Activated gamma-delta T cell treated with Interleukin-2 at 50 U/mL for 16 hours (primary cell): ENCODE data around the gene NOL9.

ENCODE experiments used
- DNase-seq: peaks from one replicate; pipeline ENCODE4 v3.0.0-alpha.2; 2020

The NOL9 gene

GRCh38 chr1:6588893-6589520 lies 34.7 kb upstream of the NOL9 start:
- no peak for DNase-seq

- DNase-seq, result no peak
Measured at GRCh38 chr1:6588128-6588892, 34.0 kb upstream of the NOL9 start.

- DNase-seq, result no peak
Measured at GRCh38 chr1:6587261-6588005, 33.1 kb upstream of the NOL9 start.

GRCh38 chr1:6586404-6586816 lies 32.1 kb upstream of the NOL9 start:
- DNase-seq, result no peak

GRCh38 chr1:6585841-6586240 lies 31.5 kb upstream of the NOL9 start:
- no peak for DNase-seq

GRCh38 chr1:6585081-6585722 lies 30.9 kb upstream of the NOL9 start:
- DNase-seq, result no peak

- DNase-seq, result no peak
Measured at GRCh38 chr1:6584126-6585080, 30.1 kb upstream of the NOL9 start.

GRCh38 chr1:6582370-6582769 lies 28.1 kb upstream of the NOL9 start:
- DNase-seq, result no peak

- no peak for DNase-seq
Measured at GRCh38 chr1:6581561-6582305, 27.4 kb upstream of the NOL9 start.

GRCh38 chr1:6580593-6581409 lies 26.5 kb upstream of the NOL9 start:
- DNase-seq, result no peak

- no peak for DNase-seq
Measured at GRCh38 chr1:6580119-6580592, 25.8 kb upstream of the NOL9 start.

GRCh38 chr1:6579374-6580118 lies 25.2 kb upstream of the NOL9 start, which contains the start of gene ZBTB48:
Gene ZBTB48, plus strand, starts transcription at chr1:6579994. Its CDS starts 616 bp downstream, at chr1:6580610.
- peak; percentile 96 for DNase-seq

GRCh38 chr1:6578624-6579373 lies 24.5 kb upstream of the NOL9 start:
- no peak for DNase-seq

- DNase-seq, result no peak
Measured at GRCh38 chr1:6577831-6578525, 23.7 kb upstream of the NOL9 start.

GRCh38 chr1:6574818-6575217 lies 20.5 kb upstream of the NOL9 start:
- no peak for DNase-seq

GRCh38 chr1:6574025-6574620 lies 19.8 kb upstream of the NOL9 start:
- no peak for DNase-seq

- no peak for DNase-seq
Measured at GRCh38 chr1:6572653-6573383, 18.5 kb upstream of the NOL9 start.
